Measurements from ENCODE around the gene ATP13A2. TPM values are rescaled to one million over a fixed set of nuclear protein-coding genes. Genes with fewer than 3 reads are reported as not detected.

ATP13A2 gene
- total RNA-seq, 1 donor from 2014 or later: 54.4 TPM

DNA sequence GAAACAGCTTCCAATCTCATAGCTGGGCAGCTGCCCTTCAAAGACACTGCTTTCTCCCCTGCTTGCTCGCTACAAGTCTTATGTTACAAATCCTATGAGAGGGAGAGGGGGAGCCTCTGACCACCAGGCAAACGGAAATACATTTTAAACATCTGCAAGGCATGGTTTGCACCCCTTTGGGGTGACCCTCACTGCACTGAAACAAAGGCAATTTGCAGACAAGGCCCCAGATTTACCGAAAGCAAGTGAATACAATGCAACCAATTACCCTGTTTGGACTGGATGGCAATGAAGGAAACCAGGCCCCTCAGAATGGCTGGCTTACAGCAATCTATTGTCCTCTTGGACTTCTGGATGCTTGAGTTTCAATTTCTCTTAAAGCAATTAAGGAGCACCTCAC, 11.8 kb upstream of the ATP13A2 start:
- H3K27me3 Mint-ChIP-seq (ENCODE audit: low read depth): no peaks in the 10 kb centered on the region
- no peak for DNase-seq (ENCODE audit: low spot score)
- no peak overlapping the region for H3K27ac Mint-ChIP-seq (ENCODE audit: unreplicated experiment)
- H3K9me3 Mint-ChIP-seq (ENCODE audit: low read depth): no peaks in the 10 kb centered on the region
- TF ChIP-seq, protein P1, sequence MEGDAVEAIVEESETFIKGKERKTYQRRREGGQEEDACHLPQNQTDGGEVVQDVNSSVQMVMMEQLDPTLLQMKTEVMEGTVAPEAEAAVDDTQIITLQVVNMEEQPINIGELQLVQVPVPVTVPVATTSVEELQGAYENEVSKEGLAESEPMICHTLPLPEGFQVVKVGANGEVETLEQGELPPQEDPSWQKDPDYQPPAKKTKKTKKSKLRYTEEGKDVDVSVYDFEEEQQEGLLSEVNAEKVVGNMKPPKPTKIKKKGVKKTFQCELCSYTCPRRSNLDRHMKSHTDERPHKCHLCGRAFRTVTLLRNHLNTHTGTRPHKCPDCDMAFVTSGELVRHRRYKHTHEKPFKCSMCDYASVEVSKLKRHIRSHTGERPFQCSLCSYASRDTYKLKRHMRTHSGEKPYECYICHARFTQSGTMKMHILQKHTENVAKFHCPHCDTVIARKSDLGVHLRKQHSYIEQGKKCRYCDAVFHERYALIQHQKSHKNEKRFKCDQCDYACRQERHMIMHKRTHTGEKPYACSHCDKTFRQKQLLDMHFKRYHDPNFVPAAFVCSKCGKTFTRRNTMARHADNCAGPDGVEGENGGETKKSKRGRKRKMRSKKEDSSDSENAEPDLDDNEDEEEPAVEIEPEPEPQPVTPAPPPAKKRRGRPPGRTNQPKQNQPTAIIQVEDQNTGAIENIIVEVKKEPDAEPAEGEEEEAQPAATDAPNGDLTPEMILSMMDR (IDR thresholded peaks at IDR 0.05): peak; percentile 21
- no peak overlapping the region for H3K4me3 Mint-ChIP-seq (ENCODE audit: unreplicated experiment)
- peaks cover 6% of the 10 kb centered on the region for H3K4me1 Mint-ChIP-seq (ENCODE audit: low read depth)
- H3K36me3 Mint-ChIP-seq (ENCODE audit: low read depth): peaks cover 46% of the 10 kb centered on the region

DNA sequence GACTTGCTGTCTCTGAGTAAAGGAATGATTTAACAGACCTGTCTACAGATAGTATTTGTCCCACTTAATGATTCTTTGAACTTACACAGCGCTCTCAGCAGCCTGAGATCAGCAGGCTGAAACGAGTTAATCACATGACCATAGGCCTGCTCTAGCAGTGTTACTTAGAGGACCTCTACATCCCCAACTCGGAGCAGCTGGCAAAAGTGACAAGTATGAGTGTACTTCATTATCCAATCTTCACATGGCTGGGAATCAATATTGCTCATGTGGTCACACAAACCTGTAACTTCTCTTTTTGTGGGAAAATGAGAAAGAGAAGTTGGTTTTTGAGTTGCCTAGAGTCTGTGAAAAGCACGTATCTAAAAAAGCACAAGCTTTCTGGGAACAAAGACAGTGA, 11.4 kb upstream of the ATP13A2 start:
- H3K27ac Mint-ChIP-seq (ENCODE audit: unreplicated experiment): no peak overlapping the region
- TF ChIP-seq, protein P1 (IDR thresholded peaks at IDR 0.05): no peak
- peaks cover 6% of the 10 kb centered on the region for H3K4me1 Mint-ChIP-seq (ENCODE audit: low read depth)
- H3K27me3 Mint-ChIP-seq (ENCODE audit: low read depth): no peaks in the 10 kb centered on the region
- DNase-seq (ENCODE audit: low spot score): no peak
- H3K4me3 Mint-ChIP-seq (ENCODE audit: unreplicated experiment): no peak overlapping the region
- H3K36me3 Mint-ChIP-seq (ENCODE audit: low read depth): peaks cover 43% of the 10 kb centered on the region
- no peaks in the 10 kb centered on the region for H3K9me3 Mint-ChIP-seq (ENCODE audit: low read depth)

DNA sequence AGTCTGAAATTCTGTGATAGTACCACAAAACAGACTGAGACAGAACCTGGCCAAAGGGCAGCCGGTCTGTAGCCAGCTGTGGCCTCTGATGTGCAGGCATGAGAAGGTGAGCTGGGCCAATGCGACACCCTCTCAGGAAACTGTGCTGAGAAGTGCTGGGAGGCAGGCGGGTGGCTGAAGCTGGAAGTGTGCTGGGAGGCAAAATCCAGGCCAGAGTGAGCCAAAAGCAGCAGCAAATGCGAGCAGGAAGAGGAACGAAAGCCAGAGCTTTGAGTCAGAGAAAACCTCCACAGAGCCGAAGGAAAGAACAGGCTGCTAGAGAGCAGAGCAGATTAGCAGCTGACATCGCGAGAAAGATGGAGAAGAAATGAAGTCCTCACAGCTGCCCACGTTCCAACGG, 10.2 kb upstream of the ATP13A2 start:
- no peak for DNase-seq (ENCODE audit: low spot score)
- no peak overlapping the region for H3K4me3 Mint-ChIP-seq (ENCODE audit: unreplicated experiment)
- TF ChIP-seq, protein P1 (IDR thresholded peaks at IDR 0.05): no peak
- no peaks in the 10 kb centered on the region for H3K4me1 Mint-ChIP-seq (ENCODE audit: low read depth)
- peaks cover 36% of the 10 kb centered on the region for H3K36me3 Mint-ChIP-seq (ENCODE audit: low read depth)
- no peaks in the 10 kb centered on the region for H3K9me3 Mint-ChIP-seq (ENCODE audit: low read depth)
- no peak overlapping the region for H3K27ac Mint-ChIP-seq (ENCODE audit: unreplicated experiment)
- H3K27me3 Mint-ChIP-seq (ENCODE audit: low read depth): no peaks in the 10 kb centered on the region

DNA sequence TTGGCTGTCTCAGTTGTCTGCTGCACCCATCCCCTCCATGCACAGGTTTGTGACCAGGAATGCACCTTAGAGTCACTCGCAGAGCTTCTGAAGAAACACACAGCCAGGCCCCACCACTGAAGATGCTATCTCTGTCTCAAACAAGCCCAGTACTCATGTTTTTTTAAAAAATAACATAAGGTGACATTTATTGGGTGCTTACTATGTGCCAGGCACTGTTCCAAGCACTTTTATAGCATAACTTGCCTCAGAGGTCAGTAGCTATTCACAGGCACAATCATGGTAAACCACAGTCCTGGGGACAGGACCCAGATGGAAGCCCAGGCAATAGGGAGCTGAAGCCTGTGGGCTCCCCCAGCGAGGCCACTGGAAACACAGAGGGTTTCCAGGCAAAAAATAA, 8.8 kb upstream of the ATP13A2 start:
- Mint-ChIP-seq H3K27ac (ENCODE audit: unreplicated experiment) (no peak overlapping the region), H3K9me3 (ENCODE audit: low read depth) (no peaks in the 10 kb centered on the region), H3K4me1 (ENCODE audit: low read depth) (peaks cover 12% of the 10 kb centered on the region), H3K36me3 (ENCODE audit: low read depth) (peaks cover 36% of the 10 kb centered on the region), H3K27me3 (ENCODE audit: low read depth) (no peaks in the 10 kb centered on the region), H3K4me3 (ENCODE audit: unreplicated experiment) (no peak overlapping the region)
- DNase-seq (ENCODE audit: low spot score): no peak
- TF ChIP-seq, protein P1 (IDR thresholded peaks at IDR 0.05): no peak

DNA sequence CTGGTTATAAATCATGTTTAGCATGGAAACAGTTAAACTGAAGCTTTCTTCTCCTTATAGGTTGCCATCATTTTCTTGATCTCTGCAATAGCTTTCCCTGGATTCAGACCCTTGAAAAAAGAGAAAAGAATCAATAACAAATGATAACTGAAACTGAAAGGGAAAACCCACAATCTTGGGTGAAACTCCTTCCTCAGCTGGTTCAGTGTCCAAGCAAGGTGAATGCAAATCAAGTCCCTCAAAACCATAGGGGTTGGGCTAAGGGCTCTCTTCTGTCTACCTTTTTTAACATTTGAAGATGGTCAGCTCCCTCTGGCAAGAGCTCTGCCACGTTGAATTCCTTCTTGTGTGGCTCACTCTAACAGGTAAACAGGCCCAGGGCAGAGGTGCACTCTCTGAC, 7.1 kb upstream of the ATP13A2 start:
- Mint-ChIP-seq H3K4me3 (ENCODE audit: unreplicated experiment) (no peak overlapping the region), H3K4me1 (ENCODE audit: low read depth) (peaks cover 25% of the 10 kb centered on the region), H3K36me3 (ENCODE audit: low read depth) (peaks cover 29% of the 10 kb centered on the region), H3K27me3 (ENCODE audit: low read depth) (no peaks in the 10 kb centered on the region), H3K9me3 (ENCODE audit: low read depth) (no peaks in the 10 kb centered on the region), H3K27ac (ENCODE audit: unreplicated experiment) (no peak overlapping the region)
- TF ChIP-seq, protein P1 (IDR thresholded peaks at IDR 0.05): no peak
- DNase-seq (ENCODE audit: low spot score): no peak

All from chondrocyte (in vitro differentiated cells).